H1 (cell line): Measurements from ENCODE around the gene ARHGAP35. TPM values are rescaled to one million over a fixed set of nuclear protein-coding genes. Genes with fewer than 3 reads are reported as not detected.

Source experiments
- CTCF ChIA-PET: fragments of 300-600 bp; sonication (Branson Sonifier 250); formaldehyde crosslinking; loops from one replicate; lab custom pipeline; 2021; ENCODE audit not compliant: partially characterized antibody; lab: Charles Lee
- POLR2A ChIA-PET: fragments of 300-600 bp; sonication (Branson Sonifier 250); formaldehyde crosslinking; loops from one replicate; lab custom pipeline; 2021; ENCODE audit warnings: inconsistent platforms; ENCODE audit not compliant: partially characterized antibody; lab: Charles Lee
- DNase-seq, 2 experiments: peaks; one replicate each; pipeline versions ENCODE4 v3.0.0 to v3.0.0-alpha.2; 2010 to 2022; ENCODE audit warnings: low spot score in 2 of 2, low read depth in 1 of 2, mixed read lengths in 1 of 2
- FAIRE-seq: peaks from 2 replicates; lab custom pipeline; 2011; peaks lifted over from hg19 to GRCh38; lab: Jason Lieb, UNC
- H2AFZ ChIP-seq: 2 replicates; pipeline ENCODE4 v1.8.1; 2012; ENCODE audit warnings: low read length, inconsistent platforms
- H2AK5ac ChIP-seq: 2 replicates; pipeline ENCODE4 v1.6.1; 2013; ENCODE audit warnings: low read depth, low read length
- H2BK120ac ChIP-seq: replicated peaks from 2 replicates; pipeline ENCODE3; 2013; ENCODE audit warnings: low read depth, low read length, inconsistent platforms
- H2BK12ac ChIP-seq: 2 replicates; pipeline ENCODE4 v1.6.1; 2013; ENCODE audit warnings: low read depth, low read length
- H2BK15ac ChIP-seq: 2 replicates; pipeline ENCODE4 v1.6.1; 2013; ENCODE audit warnings: low read length
- H2BK20ac ChIP-seq: 2 replicates; pipeline ENCODE4 v1.6.1; 2013; ENCODE audit warnings: low read length
- H2BK5ac ChIP-seq: 2 replicates; pipeline ENCODE4 v1.6.1; 2013; ENCODE audit warnings: low read depth, low read length
- H3K14ac ChIP-seq: 2 replicates; pipeline ENCODE4 v1.6.1; 2013; ENCODE audit warnings: inconsistent platforms; ENCODE audit not compliant: insufficient read length
- H3K18ac ChIP-seq: 2 replicates; pipeline ENCODE4 v1.6.1; 2013; ENCODE audit warnings: low read length; ENCODE audit errors: extremely low read depth
- H3K23ac ChIP-seq: 2 replicates; pipeline ENCODE4 v1.6.1; 2013; ENCODE audit warnings: inconsistent platforms; ENCODE audit not compliant: insufficient read length
- H3K23me2 ChIP-seq: 2 replicates; pipeline ENCODE4 v1.6.1; 2013; ENCODE audit warnings: low read depth, low read length
- H3K27ac ChIP-seq: 2 replicates; pipeline ENCODE4 v1.6.1; 2011; ENCODE audit warnings: low read depth, low read length, inconsistent platforms
- H3K27me3 ChIP-seq, 4 experiments: replicated peaks in 1 of 4; 1 replicate in 1 of 4; 2 replicates in 3 of 4; pipeline versions ENCODE4 v1.6.1 to v1.8.1; 2011 to 2013; ENCODE audit warnings: low read length in 3 of 4, mild to moderate bottlenecking in 3 of 4, inconsistent platforms in 2 of 4, mixed read lengths in 2 of 4, moderate library complexity in 1 of 4; ENCODE audit not compliant: control insufficient read depth in 3 of 4, insufficient read depth in 3 of 4; ENCODE audit errors: extremely low read depth in 1 of 4
- H3K36me3 ChIP-seq, 4 experiments: 2 replicates each; pipeline versions ENCODE4 v1.6.1 to v1.8.1; 2011 to 2013; ENCODE audit warnings: mild to moderate bottlenecking in 4 of 4, low read length in 3 of 4, moderate library complexity in 2 of 4, control low read depth in 1 of 4, inconsistent platforms in 1 of 4; ENCODE audit not compliant: insufficient read depth in 4 of 4, control insufficient read depth in 2 of 4
- H3K4ac ChIP-seq: replicated peaks from 2 replicates; pipeline ENCODE3; 2013; ENCODE audit warnings: low read length, low read depth, mixed read lengths, inconsistent platforms; ENCODE audit not compliant: insufficient read length
- H3K4me1 ChIP-seq, 4 experiments: replicated peaks in 1 of 4; 1 replicate in 1 of 4; 2 replicates in 3 of 4; pipeline versions ENCODE4 v1.6.1 to v1.8.1; 2011 to 2013; ENCODE audit warnings: low read length in 3 of 4, inconsistent platforms in 2 of 4, mixed read lengths in 1 of 4; ENCODE audit not compliant: insufficient read depth in 4 of 4, control insufficient read depth in 3 of 4
- H3K4me2 ChIP-seq, 2 experiments: 2 replicates each; pipeline versions ENCODE4 v1.6.1 to v1.8.1; 2011 to 2013; ENCODE audit warnings: low read depth in 2 of 2, low read length in 2 of 2, control low read depth in 1 of 2, inconsistent platforms in 1 of 2, mild to moderate bottlenecking in 1 of 2; ENCODE audit not compliant: insufficient read depth in 1 of 2
- H3K4me3 ChIP-seq, 4 experiments: fragments of 200-600, 300-600 bp in 1 of 4; sonication (generic), shearing (Covaris generic), sonication (Bioruptor Twin) in 1 of 4; 2 replicates each; pipeline versions ENCODE4 v1.5.1 to v1.8.1; 2011 to 2016; ENCODE audit warnings: low read length in 4 of 4, low read depth in 3 of 4, control low read depth in 2 of 4, inconsistent platforms in 2 of 4, mild to moderate bottlenecking in 2 of 4, mixed read lengths in 1 of 4, moderate library complexity in 1 of 4; ENCODE audit not compliant: insufficient read depth in 2 of 4; ENCODE audit errors: extremely low read depth in 1 of 4
- H3K56ac ChIP-seq: replicated peaks from 2 replicates; pipeline ENCODE3; 2013; ENCODE audit warnings: low read depth, mild to moderate bottlenecking, mixed read lengths, low read length, inconsistent platforms; ENCODE audit not compliant: insufficient read length
- H3K79me1 ChIP-seq: 2 replicates; pipeline ENCODE4 v1.6.1; 2013; ENCODE audit warnings: low read depth, low read length, control low read depth
- H3K79me2 ChIP-seq, 2 experiments: 2 replicates each; pipeline versions ENCODE4 v1.6.1 to v1.8.1; 2012 to 2013; ENCODE audit warnings: low read length in 2 of 2, mild to moderate bottlenecking in 2 of 2, inconsistent platforms in 1 of 2; ENCODE audit not compliant: insufficient read depth in 2 of 2, control insufficient read depth in 1 of 2
- H3K9ac ChIP-seq, 4 experiments: replicated peaks in 1 of 4; 1 replicate in 1 of 4; 2 replicates in 3 of 4; pipeline versions ENCODE4 v1.6.1 to v1.8.1; 2011 to 2013; ENCODE audit warnings: low read depth in 3 of 4, low read length in 3 of 4, control low read depth in 2 of 4, mild to moderate bottlenecking in 2 of 4, moderate library complexity in 2 of 4, inconsistent platforms in 1 of 4; ENCODE audit errors: extremely low read depth in 1 of 4
- H3K9me3 ChIP-seq, 2 experiments: 2 replicates each; pipeline versions ENCODE4 v1.6.1 to v1.8.1; 2012 to 2013; ENCODE audit warnings: mild to moderate bottlenecking in 2 of 2, moderate library complexity in 2 of 2, control low read depth in 1 of 2, inconsistent platforms in 1 of 2, low read depth in 1 of 2, low read length in 1 of 2, mixed read lengths in 1 of 2; ENCODE audit not compliant: insufficient read depth in 2 of 2
- H4K20me1 ChIP-seq, 2 experiments: replicated peaks in 1 of 2; 2 replicates each; pipeline versions ENCODE3 to v1.8.1; 2011 to 2013; ENCODE audit warnings: inconsistent platforms in 2 of 2, low read length in 2 of 2, mild to moderate bottlenecking in 1 of 2; ENCODE audit not compliant: insufficient read depth in 2 of 2, control insufficient read depth in 1 of 2
- H4K5ac ChIP-seq: 2 replicates; pipeline ENCODE4 v1.6.1; 2013; ENCODE audit warnings: low read length, low read depth, mixed read lengths, inconsistent platforms; ENCODE audit not compliant: insufficient read length
- H4K8ac ChIP-seq: 2 replicates; pipeline ENCODE4 v1.8.0; 2013; ENCODE audit warnings: mild to moderate bottlenecking, moderate library complexity, low read length, inconsistent platforms; ENCODE audit not compliant: insufficient read depth; ENCODE audit errors: extremely low read depth
- H4K91ac ChIP-seq: replicated peaks from 2 replicates; pipeline ENCODE3; 2013; ENCODE audit warnings: low read length, mixed read lengths, inconsistent platforms; ENCODE audit not compliant: insufficient read length
- BRCA1 ChIP-seq: IDR thresholded peaks from 2 replicates; pipeline ENCODE4 v1.6.1; 2012; ENCODE audit warnings: low read depth, low read length, improper control_type of control experiment
- CBX8 ChIP-seq: fragments of 300-800, 300-1000 bp; sonication (generic); IDR thresholded peaks from 2 replicates; pipeline ENCODE4 v1.7.1; 2016; ENCODE audit warnings: low read depth, low read length, borderline replicate concordance
- CHD1 ChIP-seq: IDR thresholded peaks from 2 replicates; pipeline ENCODE4 v1.6.1; 2012; ENCODE audit warnings: low read depth, low read length, improper control_type of control experiment
- CREB1 ChIP-seq: IDR thresholded peaks from 2 replicates; pipeline ENCODE4 v1.6.1; 2012; ENCODE audit warnings: inconsistent platforms
- CTBP2 ChIP-seq: IDR thresholded peaks from 2 replicates; pipeline ENCODE4 v1.7.0; 2011; ENCODE audit warnings: borderline replicate concordance, mild to moderate bottlenecking, moderate library complexity, mixed read lengths, low read length; ENCODE audit not compliant: insufficient read depth, insufficient read length
- CTCF ChIP-seq, 3 experiments: IDR thresholded peaks; 1 replicate in 2 of 3; 2 replicates in 1 of 3; pipeline versions ENCODE4 v1.5.1 to v1.6.1; 2011; ENCODE audit warnings: low read length in 3 of 3, mild to moderate bottlenecking in 3 of 3, inconsistent platforms in 2 of 3, low read depth in 1 of 3, moderate library complexity in 1 of 3; ENCODE audit not compliant: insufficient read depth in 1 of 3; ENCODE audit errors: control extremely low read depth in 1 of 3
- EZH2 ChIP-seq: fragments of 200-600 bp; sonication (generic); IDR thresholded peaks from 2 replicates; pipeline ENCODE4 v1.7.1; 2012; ENCODE audit warnings: low read depth, mild to moderate bottlenecking, moderate library complexity, low read length, inconsistent platforms; ENCODE audit not compliant: severe bottlenecking
- JUN ChIP-seq: IDR thresholded peaks from 2 replicates; pipeline ENCODE4 v1.6.1; 2011; ENCODE audit warnings: low read depth, mild to moderate bottlenecking, improper control_type of control experiment, low read length
- SAP30 ChIP-seq: fragments of 300-600 bp; sonication (generic); IDR thresholded peaks from 2 replicates; pipeline ENCODE4 v1.7.1; 2012; ENCODE audit warnings: low read length, moderate library complexity, mild to moderate bottlenecking, inconsistent platforms; ENCODE audit not compliant: insufficient read depth, insufficient replicate concordance
- TBP ChIP-seq: IDR thresholded peaks from 2 replicates; pipeline ENCODE4 v1.6.1; 2011; ENCODE audit warnings: low read depth, low read length, improper control_type of control experiment
- TCF12 ChIP-seq: IDR thresholded peaks from 2 replicates; pipeline ENCODE4 v1.6.1; 2011; ENCODE audit warnings: low read depth, mild to moderate bottlenecking, low read length
- WGBS, 2 experiments: shearing (Covaris generic) in 1 of 2; methylation state at CpG; one replicate each; pipeline versions ENCODE4 v1.1.6 to v1.1.7; 2013 to 2015; ENCODE audit warnings: low lambda C conversion rate in 2 of 2, mixed read lengths in 2 of 2, inconsistent platforms in 1 of 2, low coverage in 1 of 2, missing lambda C conversion rate in 1 of 2; ENCODE audit not compliant: insufficient replicate concordance in 2 of 2, insufficient coverage in 1 of 2, insufficient read length in 1 of 2; ENCODE audit errors: extremely low coverage in 1 of 2, missing lambda C conversion rate in 1 of 2; 5-methylcytosine and 5-hydroxymethylcytosine counted together
- polyA plus RNA-seq, 7 experiments: library from polyadenylated mRNA; depleted of rRNA in 3 of 7; stranded (reverse) in 5 of 7; unstranded in 2 of 7; fragments of >200 nt in 5 of 7; fragments of 200-250 nt in 2 of 7; gene quantifications; 1 replicate in 5 of 7; 2 replicates in 1 of 7; 4 replicates in 1 of 7; pipeline versions ENCODE4 v1.2.1 to v1.2.3, GENCODE V29; 2011 to 2013; ENCODE audit warnings: missing spikeins in 2 of 7, mixed read lengths in 2 of 7
- total RNA-seq: library from RNA; stranded (reverse); fragmentation: NEBNext Ultra II Directional; extraction: Animal tissue kit (Norgen Biotek cat#: 25700); gene quantifications from 2 replicates; pipeline ENCODE4 v1.2.1, GENCODE V29; 2021

ARHGAP35 gene
- total and polyA plus RNA-seq, 2 of the 8 experiments (the other 6 are each of a cell fraction or from before 2014, with no cell fraction given) = 29.7 to 64.5 TPM

- Histone ChIP-seq H2BK5ac (0 out of 2 replicates have a peak overlapping the region, but pooled peaks have one; percentile 40), H4K20me1 (peaks cover 0 to 2% of the 10 kb centered on the region in 2 experiments), H2BK15ac (no peak overlapping the region), H3K79me1 (peaks cover 4% of the 10 kb centered on the region), H3K56ac (no peak overlapping the region), H3K4me3 (no peak overlapping the region), H2BK20ac (no peak overlapping the region), H3K23me2 (no peaks in the 10 kb centered on the region), H3K14ac (no peak overlapping the region), H3K4me2 (peak overlapping the region in 1 of 2 experiments; percentile 6; a peak in 1 of 4 replicates), H4K91ac (no peak overlapping the region), H2AFZ (no peak overlapping the region), H3K79me2 (peaks cover 0 to 55% of the 10 kb centered on the region in 2 experiments; a peak in 2 of 4 replicates), H3K27me3 (no peaks in the 10 kb centered on the region), H3K4ac (peak overlapping the region; percentile 69), H3K9ac (no peak overlapping the region), H4K5ac (peak overlapping the region; percentile 52), H2AK5ac (peak overlapping the region; percentile 93; the same call in 1 of the 2 replicates), H3K23ac (no peak overlapping the region), H3K9me3 (no peaks in the 10 kb centered on the region), H3K18ac (peak overlapping the region; percentile 68; the same call in 1 of the 2 replicates), H2BK120ac (peak overlapping the region; percentile 53), H4K8ac (no peak overlapping the region), H3K4me1 (peaks cover 0 to 3% (median 1%) of the 10 kb centered on the region in 4 experiments; a peak in 2 of 7 replicates), H3K36me3 (no peaks in the 10 kb centered on the region; a peak in 1 of 8 replicates), H2BK12ac (peak overlapping the region; percentile 45; the same call in 1 of the 2 replicates), H3K27ac (peak overlapping the region; percentile 56; the same call in 1 of the 2 replicates)
- DNase-seq (no peak), FAIRE-seq (no peak)
- ChIA-PET POLR2A (interaction anchor here (1.0 to 12.0 kb wide), 4 partner anchors 8 to 15 kb away, joined by 6 to 102 read pairs (median 34); partner anchors contain the start of gene ARHGAP35), CTCF (interaction anchor here (1.0 kb wide), 1 partner anchor 115 kb away, joined by 3 read pairs; no protein-coding TSS in a partner anchor)
- 89% methylated on average over 6 of the region's 6 CpGs; no CpG with 5 or more reads in 1 of the 2 experiments for WGBS, 2 experiments
- TF ChIP-seq CREB1 (no peak), CTBP2 (no peak), BRCA1 (no peak), EZH2 (no peak), TBP (no peak), CHD1 (no peak), TCF12 (no peak), SAP30 (no peak), CBX8 (no peak), JUN (no peak), CTCF (IDR thresholded peaks at IDR 0.05; ENCODE audit: control extremely low read depth in 1 of 3, insufficient read depth in 1 of 3, low read depth in 1 of 3, low read length in 3 of 3) (no peak)
Observed at GRCh38 chr19:46875657-46876056, 14.9 kb downstream of the ARHGAP35 start.
